Measurements from ENCODE around the gene ROCK2. TPM values are rescaled to one million over a fixed set of nuclear protein-coding genes. Genes with fewer than 3 reads are reported as not detected.

ROCK2 gene
- total RNA-seq, 1 experiment from 2014 or later: 38.0 TPM

GRCh38 chr2:11303290-11304013 lies 41.0 kb downstream of the ROCK2 start:
- TF ChIP-seq CTCF (conservative IDR thresholded peaks at IDR 0.05) (no peak), EZH2 (IDR thresholded peaks at IDR 0.05; ENCODE audit: low read depth) (no peak)
- intact Hi-C loops (cut with micrococcal nuclease; ENCODE audit: unreplicated experiment): no loop called here
- Histone ChIP-seq H3K9me2 (ENCODE audit: insufficient read depth) (no peaks in the 10 kb centered on the region), H3K27me3 (ENCODE audit: insufficient read depth, low read depth) (no peaks in the 10 kb centered on the region), H3K4me3 (no peak overlapping the region), H3K4me1 (replicated peaks; ENCODE audit: insufficient read depth) (no peaks in the 10 kb centered on the region), H4K20me1 (ENCODE audit: insufficient read depth) (peaks cover 22% of the 10 kb centered on the region), H3K4me2 (no peak overlapping the region), H3K79me2 (ENCODE audit: low read depth) (peaks cover 95% of the 10 kb centered on the region), H3K36me3 (ENCODE audit: low read depth) (no peaks in the 10 kb centered on the region), H3K27ac (no peak overlapping the region), H2AFZ (no peak overlapping the region), H3K9me3 (ENCODE audit: insufficient read depth, low read depth) (no peaks in the 10 kb centered on the region), H3F3A (ENCODE audit: insufficient read depth, low read depth) (no peaks in the 10 kb centered on the region)
- DNase-seq: no peak
- POLR2A ChIA-PET (ENCODE audit: unreplicated experiment): interaction anchor here (0.5 kb wide), 1 partner anchor 42 kb away, joined by 4 read pairs; no protein-coding TSS in a partner anchor
- no TSS peak for BruUV-seq (replicated peaks)
- CTCF ChIA-PET: no interaction called here

DNA sequence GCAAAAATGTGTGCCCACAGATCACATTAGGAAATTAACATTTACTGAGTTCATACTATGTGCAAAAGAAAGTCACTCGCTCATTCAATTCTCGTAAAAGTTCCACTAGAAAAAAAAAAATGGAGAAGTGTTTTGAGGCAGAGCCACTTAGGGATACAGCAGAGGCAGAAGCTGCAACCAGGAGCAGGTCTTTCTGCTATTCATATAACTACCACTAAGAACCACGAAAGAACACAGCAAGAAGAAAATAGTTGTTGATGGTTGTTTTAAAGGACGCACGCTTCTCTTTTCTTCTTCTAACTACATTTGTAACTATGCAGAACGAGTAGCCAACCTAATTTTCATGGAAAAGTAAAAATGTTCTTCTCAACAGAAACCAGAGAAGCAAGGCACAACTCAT lies 45.0 kb downstream of the ROCK2 start:
- H4K20me1 ChIP-seq (ENCODE audit: insufficient read depth): peaks cover 26% of the 10 kb centered on the region
- TF ChIP-seq CTCF (conservative IDR thresholded peaks at IDR 0.05): no peak
- no peak for TF ChIP-seq EZH2 (IDR thresholded peaks at IDR 0.05; ENCODE audit: low read depth)
- H3K4me3 ChIP-seq: no peak overlapping the region
- intact Hi-C loops (cut with micrococcal nuclease; ENCODE audit: unreplicated experiment): no loop called here
- H3K4me1 ChIP-seq (replicated peaks; ENCODE audit: insufficient read depth): no peaks in the 10 kb centered on the region
- H3K27me3 ChIP-seq (ENCODE audit: insufficient read depth, low read depth): no peaks in the 10 kb centered on the region
- H3K4me2 ChIP-seq: no peak overlapping the region
- peaks cover 86% of the 10 kb centered on the region for H3K79me2 ChIP-seq (ENCODE audit: low read depth)
- H3F3A ChIP-seq (ENCODE audit: insufficient read depth, low read depth): 0 out of 2 replicates have a peak, but pooled peaks cover 3% of the 10 kb centered on the region
- no peaks in the 10 kb centered on the region for H3K9me2 ChIP-seq (ENCODE audit: insufficient read depth)
- H2AFZ ChIP-seq: no peak overlapping the region
- no peaks in the 10 kb centered on the region for H3K9me3 ChIP-seq (ENCODE audit: insufficient read depth, low read depth)
- no peaks in the 10 kb centered on the region for H3K36me3 ChIP-seq (ENCODE audit: low read depth)
- POLR2A ChIA-PET (ENCODE audit: unreplicated experiment): no interaction called here
- H3K27ac ChIP-seq: no peak overlapping the region
- no peak for DNase-seq
- CTCF ChIA-PET: no interaction called here
- BruUV-seq (replicated peaks): no TSS peak

GRCh38 chr2:11298592-11298991 lies 45.8 kb downstream of the ROCK2 start:
- BruUV-seq (replicated peaks): no TSS peak
- Histone ChIP-seq H3K4me3 (no peak overlapping the region), H3K27ac (no peak overlapping the region), H2AFZ (no peak overlapping the region), H3K27me3 (ENCODE audit: insufficient read depth, low read depth) (no peaks in the 10 kb centered on the region), H4K20me1 (ENCODE audit: insufficient read depth) (peaks cover 23% of the 10 kb centered on the region), H3K4me2 (no peak overlapping the region), H3K36me3 (ENCODE audit: low read depth) (no peaks in the 10 kb centered on the region), H3F3A (ENCODE audit: insufficient read depth, low read depth) (peaks cover 9% of the 10 kb centered on the region; the same call in 1 of the 2 replicates), H3K9me3 (ENCODE audit: insufficient read depth, low read depth) (no peaks in the 10 kb centered on the region), H3K9me2 (ENCODE audit: insufficient read depth) (no peaks in the 10 kb centered on the region), H3K4me1 (replicated peaks; ENCODE audit: insufficient read depth) (no peaks in the 10 kb centered on the region), H3K79me2 (ENCODE audit: low read depth) (peaks cover 86% of the 10 kb centered on the region)
- no peak for DNase-seq
- ChIA-PET CTCF (no interaction called here), POLR2A (ENCODE audit: unreplicated experiment) (no interaction called here)
- TF ChIP-seq CTCF (conservative IDR thresholded peaks at IDR 0.05) (no peak), EZH2 (IDR thresholded peaks at IDR 0.05; ENCODE audit: low read depth) (no peak)
- intact Hi-C loops (cut with micrococcal nuclease; ENCODE audit: unreplicated experiment): no loop called here

Measured in PC-9 (cell line).